Aorta (tissue), 5 donors: ENCODE results near the gene PDCD4. TPM values are rescaled to one million over a fixed set of nuclear protein-coding genes. Genes with fewer than 3 reads are reported as not detected.

Experiments used
- ATAC-seq: fragments of 200-7000 bp; cut with Tn5 transposase; one replicate; pipeline ENCODE4 v1.9.1; 2022; ENCODE audit warnings: moderate library complexity; ENCODE audit not compliant: low FRiP score
- DNase-seq, 2 donors: peaks; one replicate each; pipeline ENCODE4 v3.0.0-alpha.2; 2020
- H3K27ac ChIP-seq, 2 donors: one replicate each; pipeline ENCODE4 v1.5.1; 2013; ENCODE audit warnings: low read length in 2 of 2, mild to moderate bottlenecking in 2 of 2, moderate library complexity in 2 of 2, control low read depth in 1 of 2, inconsistent platforms in 1 of 2, low read depth in 1 of 2
- H3K27me3 ChIP-seq, 2 donors: one replicate each; pipeline ENCODE4 v1.6.1; 2013; ENCODE audit warnings: control low read depth in 1 of 2, low read length in 1 of 2, mild to moderate bottlenecking in 1 of 2, moderate library complexity in 1 of 2; ENCODE audit not compliant: insufficient read depth in 2 of 2, control insufficient read depth in 1 of 2
- H3K36me3 ChIP-seq, 2 donors: one replicate each; pipeline ENCODE4 v1.6.1; 2013; ENCODE audit warnings: control low read depth in 1 of 2, low read length in 1 of 2, mild to moderate bottlenecking in 1 of 2; ENCODE audit not compliant: insufficient read depth in 2 of 2, control insufficient read depth in 1 of 2
- H3K4me1 ChIP-seq, 2 donors: one replicate each; pipeline ENCODE4 v1.6.1; 2013; ENCODE audit warnings: low read length in 2 of 2, control low read depth in 1 of 2, mild to moderate bottlenecking in 1 of 2, moderate library complexity in 1 of 2; ENCODE audit not compliant: insufficient read depth in 2 of 2, control insufficient read depth in 1 of 2
- H3K4me3 ChIP-seq, 2 donors: one replicate each; pipeline ENCODE4 v1.5.1; 2013; ENCODE audit warnings: low read length in 2 of 2, control low read depth in 1 of 2, mild to moderate bottlenecking in 1 of 2
- H3K9me3 ChIP-seq: one replicate; pipeline ENCODE4 v1.6.1; 2013; ENCODE audit warnings: mild to moderate bottlenecking, low read length; ENCODE audit not compliant: control insufficient read depth
- WGBS, 2 donors: extraction: QIAGEN DNeasy Blood & Tissue Kit; methylation state at CpG; one replicate each; pipeline ENCODE4 v1.1.7; 2013; 5-methylcytosine and 5-hydroxymethylcytosine counted together
- intact Hi-C, 2 donors: fragments of 100-400 bp; cut with DNase I; formaldehyde crosslinking; loops; one replicate each; pipeline versions ENCODE4 v1.14.2 to v1.15.0; 2022
- long read RNA-seq, 2 donors: library from polyadenylated mRNA; unstranded; transcript quantifications; one replicate each; pipeline ENCODE4 v2.0.0, GENCODE V29; 2020 to 2021
- polyA plus RNA-seq, 2 donors: library from polyadenylated mRNA; stranded (reverse); fragments of 200-250 nt; gene quantifications; one replicate each; pipeline ENCODE4 v1.2.3, GENCODE V29; 2013
- total RNA-seq, 2 donors: library from RNA; stranded (reverse); fragmentation: NEBNext Ultra II Directional; extraction: Animal tissue kit (Norgen Biotek cat#: 25700); gene quantifications; one replicate each; pipeline ENCODE4 v1.2.1, GENCODE V29; 2021
- donor health status: healthy with polysubstance abuse.
- donor health status: Bipolar disorder and iron deficiency.
- donor health status: DM: no; HTN: no; CAD: no.
- donor health status: DM: no; HTN: no; CAD: no.
- donor health status: DM: yes; HTN: yes; CAD: no.

The PDCD4 gene
- total RNA-seq: 100 to 1,000 TPM in 1 of 2 donors, 10 to 100 TPM in 1; 67.5 to 124 TPM
- 10 to 100 TPM; 46.6 to 89.7 TPM for polyA plus RNA-seq
- long read RNA-seq, donor 1, transcript PDCD4-202 (13 exons, 3,697 nt): minor isoform, 8 of 125 reads
- long read RNA-seq, donor 1, transcript PDCD4-201 (12 exons, 3,602 nt): major isoform, 90 of 125 reads
- long read RNA-seq, donor 1, partial matches to known transcripts: 6 of 125 reads
- long read RNA-seq, donor 1, other reads (novel, unspliced or antisense): 21 of 125 reads
- long read RNA-seq, donor 2, transcript PDCD4-201 (12 exons, 3,602 nt): major isoform, 24 of 42 reads
- long read RNA-seq, donor 2, partial matches to known transcripts: 7 of 42 reads
- long read RNA-seq, donor 2, other reads (novel, unspliced or antisense): 7 of 42 reads

- no peaks in the 10 kb centered on the region for H3K36me3 ChIP-seq
Observed at GRCh38 chr10:110871298-110872084, at the start of gene PDCD4. Gene PDCD4 (plus strand): TSS chr10:110871928. CDS start chr10:110876028, 4,100 bp downstream.

GRCh38 chr10:110822035-110822711 lies 49.6 kb upstream of the PDCD4 start:
- no peaks in the 10 kb centered on the region for H3K27me3 ChIP-seq
- DNase-seq: no peak
- peak overlapping the region; percentile 83 to 85 for H3K27ac ChIP-seq
- no peak overlapping the region for H3K4me3 ChIP-seq
- peaks cover 0 to 2% of the 10 kb centered on the region in 2 donors for H3K36me3 ChIP-seq
- no peaks in the 10 kb centered on the region for H3K9me3 ChIP-seq
- ATAC-seq: peak; percentile 24
- intact Hi-C loops: loop anchor here (5.0 kb wide), 2 partner anchors 50 to 60 kb away; partner anchors contain the start of gene PDCD4 (in 2 of the 2)
- WGBS, 2 donors: 5 to 6% methylated on average over 4 of the region's 4 CpGs
- H3K4me1 ChIP-seq: peaks cover 10 to 16% of the 10 kb centered on the region in 2 donors

More at GRCh38 chr10:110871298-110872084, at the start of gene PDCD4:
- Histone ChIP-seq H3K9me3 (no peaks in the 10 kb centered on the region), H3K27me3 (no peaks in the 10 kb centered on the region), H3K4me3 (peak within 1 kb of the TSS; percentile 97 to 98), H3K4me1 (peaks cover 0 to 7% of the 10 kb centered on the region in 2 donors), H3K27ac (peak within 1 kb of the TSS; percentile 88 to 89)
- intact Hi-C loops: loop anchor here (2.0 to 5.0 kb wide), 3 partner anchors 47 to 69 kb away; partner anchors contain the start of genes BBIP1 (in 1 of the 2) and SHOC2 (in 1 of the 2)
- 0% methylated on average over 43 to 47 of the region's 47 CpGs for WGBS, 2 donors
- DNase-seq: peak; percentile 100
- ATAC-seq: peak; percentile 97

- peaks cover 0 to 2% of the 10 kb centered on the region in 2 donors for H3K36me3 ChIP-seq
- DNase-seq (no peak), ATAC-seq (no peak)
- H3K27me3 ChIP-seq: no peaks in the 10 kb centered on the region
- intact Hi-C loops: loop anchor here (5.0 kb wide), 2 partner anchors 49 to 61 kb away; partner anchors contain the start of gene PDCD4 (in 2 of the 2)
- 29 to 36% methylated on average over 8 of the region's 8 CpGs for WGBS, 2 donors
- H3K4me3 ChIP-seq: no peak overlapping the region
- peaks cover 10 to 16% of the 10 kb centered on the region in 2 donors for H3K4me1 ChIP-seq
- H3K9me3 ChIP-seq: no peaks in the 10 kb centered on the region
- peak overlapping the region; percentile 83 to 85 for H3K27ac ChIP-seq
Observed at GRCh38 chr10:110822712-110823311, 48.9 kb upstream of the PDCD4 start.

GRCh38 chr10:110824152-110824441 lies 47.6 kb upstream of the PDCD4 start:
- H3K27ac ChIP-seq: peak overlapping the region; percentile 19 to 36
- intact Hi-C loops: loop anchor here (5.0 kb wide), 2 partner anchors 48 to 62 kb away; partner anchors contain the start of gene PDCD4 (in 2 of the 2)
- DNase-seq: no peak

GRCh38 chr10:110824660-110825059 lies 47.1 kb upstream of the PDCD4 start:
- no peak overlapping the region for H3K4me3 ChIP-seq
- H3K9me3 ChIP-seq: no peaks in the 10 kb centered on the region
- 69 to 74% methylated on average over 5 of the region's 5 CpGs for WGBS, 2 donors
- no peaks in the 10 kb centered on the region for H3K27me3 ChIP-seq
- intact Hi-C loops: loop anchor here (5.0 kb wide), 2 partner anchors 48 to 62 kb away; partner anchors contain the start of gene PDCD4 (in 2 of the 2)
- DNase-seq (no peak), ATAC-seq (no peak)
- H3K27ac ChIP-seq: peak overlapping the region; percentile 19 to 56
- peaks cover 0 to 2% of the 10 kb centered on the region in 2 donors for H3K36me3 ChIP-seq
- H3K4me1 ChIP-seq: peaks cover 5 to 16% of the 10 kb centered on the region in 2 donors

More at GRCh38 chr10:110824152-110824441, 47.6 kb upstream of the PDCD4 start:
- peaks cover 0 to 2% of the 10 kb centered on the region in 2 donors for H3K36me3 ChIP-seq
- 31 to 35% methylated on average over 1 of the region's 1 CpG for WGBS, 2 donors
- no peaks in the 10 kb centered on the region for H3K27me3 ChIP-seq
- no peaks in the 10 kb centered on the region for H3K9me3 ChIP-seq
- ATAC-seq: no peak
- H3K4me1 ChIP-seq: peaks cover 10 to 16% of the 10 kb centered on the region in 2 donors
- H3K4me3 ChIP-seq: no peak overlapping the region

GRCh38 chr10:110825508-110825907 lies 46.2 kb upstream of the PDCD4 start:
- H3K9me3 ChIP-seq: no peaks in the 10 kb centered on the region

GRCh38 chr10:110827410-110827809 lies 44.3 kb upstream of the PDCD4 start:
- ATAC-seq (peak; percentile 26), DNase-seq (no peak)
- H3K4me1 ChIP-seq: peaks cover 5% of the 10 kb centered on the region in 2 donors
- no peaks in the 10 kb centered on the region for H3K9me3 ChIP-seq
- H3K36me3 ChIP-seq: peaks cover 0 to 4% of the 10 kb centered on the region in 2 donors
- intact Hi-C loops: no loop called here
- WGBS, 2 donors: 17 to 21% methylated on average over 4 of the region's 4 CpGs
- peak overlapping the region; percentile 38 to 93 for H3K27ac ChIP-seq
- H3K27me3 ChIP-seq: no peaks in the 10 kb centered on the region
- no peak overlapping the region for H3K4me3 ChIP-seq

More at GRCh38 chr10:110825508-110825907, 46.2 kb upstream of the PDCD4 start:
- Histone ChIP-seq H3K4me1 (peaks cover 5 to 15% of the 10 kb centered on the region in 2 donors), H3K36me3 (peaks cover 0 to 2% of the 10 kb centered on the region in 2 donors), H3K4me3 (no peak overlapping the region), H3K27me3 (no peaks in the 10 kb centered on the region), H3K27ac (no peak overlapping the region)
- DNase-seq (no peak), ATAC-seq (no peak)
- intact Hi-C loops: no loop called here
- WGBS, 2 donors: 56 to 57% methylated on average over 1 of the region's 1 CpG

- Histone ChIP-seq H3K9me3 (no peaks in the 10 kb centered on the region), H3K27ac (peak overlapping the region; percentile 38 to 93), H3K4me3 (no peak overlapping the region), H3K27me3 (no peaks in the 10 kb centered on the region), H3K4me1 (peaks cover 0 to 2% of the 10 kb centered on the region in 2 donors), H3K36me3 (peaks cover 0 to 4% of the 10 kb centered on the region in 2 donors)
- intact Hi-C loops: no loop called here
- no peak for DNase-seq
- WGBS, 2 donors: 7 to 10% methylated on average over 8 of the region's 8 CpGs
- ATAC-seq: peak; percentile 81
Observed at GRCh38 chr10:110827875-110828274, 43.9 kb upstream of the PDCD4 start.
